HPDE6-E6E7 (cell line): ENCODE measurements around the gene KAZALD1.

ENCODE experiments used
- DNase-seq: peaks from one replicate; pipeline ENCODE4 v3.0.0; 2011; ENCODE audit warnings: missing footprints; ENCODE audit errors: extremely low spot score

Gene KAZALD1

DNA sequence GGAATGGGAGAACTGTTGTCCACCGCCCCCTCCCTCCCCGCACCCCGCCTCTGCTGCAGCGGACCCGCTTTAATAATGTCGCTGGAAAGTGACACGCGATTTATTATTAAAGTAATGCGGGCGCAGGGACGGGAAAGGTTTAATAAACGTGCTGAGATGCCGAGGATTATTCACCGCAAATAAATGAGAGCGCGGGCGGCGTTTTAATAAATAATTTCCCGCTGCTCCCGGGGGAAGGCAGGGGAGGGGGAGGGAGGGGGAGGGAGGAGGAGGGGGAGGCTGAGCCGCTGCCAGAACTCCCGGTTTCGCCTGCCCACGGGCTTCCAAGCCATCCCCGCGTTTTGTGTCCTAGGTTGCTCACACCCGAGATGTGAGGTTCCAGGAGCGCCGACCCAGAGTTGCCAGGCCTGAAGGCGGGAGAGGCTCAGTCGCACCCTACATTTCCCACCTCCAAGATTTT lies 5.1 kb downstream of the KAZALD1 start:
- no peak for DNase-seq

DNA sequence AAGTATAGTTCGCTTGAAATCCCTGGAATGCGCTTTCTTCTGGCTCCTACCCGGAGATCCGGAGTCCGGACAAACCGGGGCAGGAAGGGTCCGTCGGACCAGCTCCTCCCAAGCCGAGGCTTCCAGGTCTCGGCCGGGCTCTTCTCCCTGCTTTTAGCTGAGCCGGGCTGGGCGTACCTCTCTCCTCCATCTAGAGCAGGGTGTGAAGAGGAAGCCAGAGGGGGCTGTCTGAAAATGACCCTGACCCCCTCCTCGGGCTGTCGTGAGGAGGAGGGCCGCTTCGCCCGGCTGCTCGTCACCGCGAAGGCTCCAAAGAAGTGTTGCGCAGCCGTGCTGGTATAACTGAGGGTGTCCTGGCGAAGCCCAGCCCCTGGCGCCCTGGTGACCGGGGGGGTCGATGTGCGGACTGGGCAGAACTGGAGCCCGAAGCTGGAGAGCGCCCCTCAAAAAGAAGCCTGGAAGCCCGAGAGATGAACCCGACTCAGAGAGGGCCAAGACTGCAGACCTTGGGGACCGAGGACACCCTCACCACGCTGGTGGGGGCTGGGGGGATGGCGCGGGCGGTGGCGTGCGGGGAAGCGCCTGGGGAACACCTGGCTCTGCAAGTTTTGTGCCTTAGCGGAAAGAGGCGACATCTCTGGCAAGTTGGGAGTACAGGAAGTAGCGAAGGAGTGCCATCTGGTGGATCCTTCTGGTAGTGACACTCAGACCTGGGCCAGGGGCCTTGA lies 5.7 kb downstream of the KAZALD1 start:
- no peak for DNase-seq

DNA sequence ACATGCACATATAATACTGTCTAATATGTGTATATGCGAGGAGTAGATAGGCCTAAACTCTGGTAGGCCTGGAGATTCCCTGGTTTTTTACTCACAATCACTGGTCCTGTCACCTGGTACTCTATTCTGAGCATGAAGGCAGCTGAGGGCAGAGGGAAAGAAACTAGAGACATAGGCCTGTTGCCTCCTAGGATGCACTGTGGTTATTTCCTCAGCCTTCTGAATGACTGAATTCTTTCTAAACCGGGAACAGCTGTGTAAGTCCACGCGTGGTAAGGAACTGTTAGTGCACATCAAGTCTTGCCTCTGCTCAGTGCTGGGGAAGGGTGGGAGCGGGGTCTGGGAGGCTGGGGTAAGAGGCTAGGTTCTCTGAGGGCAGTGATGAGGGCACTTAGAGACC lies 7.7 kb downstream of the KAZALD1 start:
- DNase-seq: no peak

DNA sequence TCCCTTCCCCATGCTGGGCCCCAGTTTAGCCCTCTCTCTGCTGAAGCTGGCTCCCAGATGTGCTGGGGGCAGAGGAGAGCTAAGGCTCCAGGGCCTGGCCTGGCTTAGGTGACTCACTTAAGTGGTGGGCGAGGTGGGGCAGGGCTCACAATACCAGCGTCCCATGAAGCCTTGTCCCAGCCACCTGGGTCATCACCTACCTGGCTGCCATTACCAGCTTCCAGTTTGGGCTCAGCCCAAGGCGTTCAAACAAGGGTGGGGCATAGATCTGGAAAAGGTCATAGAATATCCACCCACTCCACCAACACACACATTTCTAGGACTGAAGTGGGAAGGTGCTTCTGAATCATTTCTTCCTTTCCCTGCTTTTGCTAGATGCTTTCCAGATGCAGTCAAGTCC lies 8.3 kb downstream of the KAZALD1 start:
- DNase-seq: no peak

DNA sequence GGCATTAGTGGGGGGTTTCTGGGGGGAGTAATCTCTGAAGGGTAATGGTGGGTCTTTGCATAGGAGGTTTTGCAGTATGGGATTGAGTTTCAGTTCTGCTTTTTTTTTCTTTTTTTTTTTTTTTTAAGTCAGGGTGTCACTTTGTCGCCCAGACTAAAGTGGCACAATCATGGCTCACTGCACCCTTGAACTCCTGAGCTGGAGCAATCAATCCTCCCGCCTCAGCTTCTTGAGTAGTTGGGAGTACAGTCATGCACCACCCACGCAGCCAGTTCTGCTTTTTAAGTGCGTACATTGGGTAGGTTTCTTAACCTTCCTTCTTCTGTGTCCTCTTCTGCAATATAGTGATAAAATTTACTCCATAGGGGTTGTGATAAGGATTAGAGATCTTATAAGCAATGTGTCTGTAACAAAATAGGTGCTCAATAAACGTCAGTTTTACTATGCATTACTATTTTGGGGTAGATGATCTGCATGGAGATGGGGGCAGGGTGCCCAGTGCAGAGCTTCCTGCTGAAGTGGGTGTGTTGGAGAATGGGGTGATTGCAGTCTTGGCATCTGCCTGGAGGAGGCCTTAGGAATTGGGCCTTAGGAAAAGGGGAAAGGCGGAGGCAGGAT lies 9.6 kb downstream of the KAZALD1 start:
- no peak for DNase-seq

DNA sequence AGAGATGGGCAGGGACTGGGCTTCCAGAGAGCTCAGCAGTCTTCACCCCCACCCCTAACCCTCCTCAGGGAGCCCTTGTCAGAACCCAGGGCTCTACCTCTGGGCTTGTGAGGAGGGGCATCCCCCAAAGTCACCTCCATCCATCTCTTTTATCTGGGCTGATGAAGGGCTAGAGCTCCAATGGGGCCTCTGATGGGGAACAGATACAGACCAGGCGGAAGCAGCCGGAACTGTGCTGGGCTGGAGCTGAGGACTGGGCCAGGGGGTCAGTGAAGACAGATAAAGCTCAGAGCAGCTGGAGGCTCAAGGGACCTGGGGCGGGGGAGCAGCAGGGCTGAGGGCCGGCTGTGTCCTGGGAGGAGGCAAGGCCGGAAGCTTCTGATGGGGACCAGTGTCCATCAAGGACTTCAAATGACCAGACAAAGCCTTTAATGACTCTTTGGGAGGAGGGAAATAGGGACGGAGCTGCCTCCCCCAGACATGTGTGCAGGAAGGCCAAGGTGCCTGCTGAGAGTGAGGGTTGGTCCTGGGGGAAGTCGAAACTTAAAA lies 10.2 kb downstream of the KAZALD1 start:
- no peak for DNase-seq

DNA sequence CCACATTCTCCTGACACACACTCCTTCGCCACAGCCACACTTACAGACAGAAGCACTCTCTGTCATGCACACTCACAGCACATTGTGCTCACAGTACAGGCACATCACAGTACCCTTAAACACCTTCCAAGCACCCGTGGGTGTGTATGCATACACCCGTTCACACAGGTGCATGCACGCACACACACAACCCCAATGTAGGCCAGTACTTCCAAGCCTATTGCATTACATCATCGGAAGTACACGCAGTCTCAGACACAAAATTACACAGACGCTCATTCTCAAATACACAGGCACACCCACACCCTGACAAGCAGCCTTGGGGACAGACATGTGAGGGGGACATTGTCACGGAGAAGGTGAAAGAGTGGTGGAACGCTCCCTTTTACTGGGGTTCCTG lies 11.1 kb downstream of the KAZALD1 start:
- DNase-seq: no peak

DNA sequence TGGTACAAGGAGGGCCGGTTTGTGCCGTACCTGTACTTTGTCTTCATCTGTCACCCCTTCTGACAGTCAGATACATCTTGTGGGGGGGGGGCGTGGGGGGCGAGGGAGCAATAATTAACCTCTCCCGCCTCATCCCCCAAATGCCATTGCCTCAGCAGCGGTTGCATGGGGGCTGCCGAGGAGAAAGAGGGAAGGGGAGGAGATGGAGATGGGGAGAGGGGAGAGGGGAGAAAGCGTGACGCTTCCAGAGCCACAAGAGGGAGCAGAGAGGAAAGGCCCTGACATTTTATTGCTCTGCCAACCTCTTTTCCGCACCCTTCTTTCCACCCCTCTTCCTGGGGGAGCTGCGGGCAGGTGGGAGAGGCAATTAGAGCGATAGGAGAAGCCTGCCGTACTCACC lies 11.8 kb downstream of the KAZALD1 start:
- no peak for DNase-seq

DNA sequence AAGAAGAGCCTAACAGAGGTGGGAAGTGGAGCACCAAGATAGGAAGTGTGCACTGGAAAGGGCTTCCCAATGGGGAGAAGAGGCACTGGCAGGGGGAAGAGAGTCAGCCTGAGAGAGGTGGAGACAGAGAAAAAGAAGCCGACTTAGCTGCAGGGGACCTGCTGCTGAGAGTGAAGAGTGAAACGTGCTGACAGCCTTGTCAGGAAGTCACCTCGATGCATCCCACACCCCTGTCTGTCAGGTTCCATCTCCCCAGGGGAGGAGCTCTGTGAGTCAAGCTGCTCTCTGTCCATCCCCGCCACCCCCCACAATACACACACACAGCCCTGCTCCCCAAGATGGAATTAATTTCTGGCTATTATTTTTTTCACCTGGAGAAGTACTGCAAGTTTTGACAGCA lies 14.0 kb downstream of the KAZALD1 start:
- DNase-seq: no peak

DNA sequence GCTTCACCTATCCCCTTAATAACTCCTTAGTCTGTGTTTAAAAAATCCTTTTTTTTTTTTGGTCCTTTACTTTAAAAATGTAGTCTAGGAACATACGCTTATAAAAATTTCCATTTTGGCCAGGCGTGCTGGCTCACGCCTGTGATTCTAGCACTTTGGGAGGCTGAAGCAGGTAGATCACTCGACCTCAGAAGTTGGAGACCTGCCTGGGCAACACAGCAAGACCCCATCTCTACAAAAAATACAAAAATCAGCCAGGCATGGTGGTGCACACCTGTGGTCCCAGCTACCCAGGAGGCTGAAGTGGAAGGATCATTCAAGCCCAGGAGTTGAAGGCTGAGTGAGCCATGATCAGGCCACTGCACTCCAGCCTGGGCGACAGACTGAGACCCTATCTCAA lies 14.8 kb downstream of the KAZALD1 start:
- no peak for DNase-seq

DNA sequence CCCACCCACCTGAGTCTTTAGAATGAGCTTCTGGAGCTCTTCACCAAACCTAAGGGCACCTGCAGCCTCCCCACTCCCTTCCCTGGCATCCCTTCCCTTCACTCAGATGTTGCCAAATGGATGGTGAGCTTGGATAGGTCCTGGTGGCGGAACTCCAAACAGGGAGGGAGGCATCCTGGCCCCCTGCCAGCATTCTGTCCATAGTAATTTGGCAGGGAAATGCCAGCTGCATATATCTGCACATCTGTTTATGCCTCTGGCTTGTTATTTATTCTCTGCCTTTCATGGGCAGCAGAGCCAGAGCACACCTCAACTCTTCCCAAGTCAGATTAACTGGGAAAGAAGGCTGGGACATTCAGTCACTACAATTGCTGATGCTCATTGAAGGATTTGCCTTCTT lies 18.1 kb downstream of the KAZALD1 start:
- no peak for DNase-seq

DNA sequence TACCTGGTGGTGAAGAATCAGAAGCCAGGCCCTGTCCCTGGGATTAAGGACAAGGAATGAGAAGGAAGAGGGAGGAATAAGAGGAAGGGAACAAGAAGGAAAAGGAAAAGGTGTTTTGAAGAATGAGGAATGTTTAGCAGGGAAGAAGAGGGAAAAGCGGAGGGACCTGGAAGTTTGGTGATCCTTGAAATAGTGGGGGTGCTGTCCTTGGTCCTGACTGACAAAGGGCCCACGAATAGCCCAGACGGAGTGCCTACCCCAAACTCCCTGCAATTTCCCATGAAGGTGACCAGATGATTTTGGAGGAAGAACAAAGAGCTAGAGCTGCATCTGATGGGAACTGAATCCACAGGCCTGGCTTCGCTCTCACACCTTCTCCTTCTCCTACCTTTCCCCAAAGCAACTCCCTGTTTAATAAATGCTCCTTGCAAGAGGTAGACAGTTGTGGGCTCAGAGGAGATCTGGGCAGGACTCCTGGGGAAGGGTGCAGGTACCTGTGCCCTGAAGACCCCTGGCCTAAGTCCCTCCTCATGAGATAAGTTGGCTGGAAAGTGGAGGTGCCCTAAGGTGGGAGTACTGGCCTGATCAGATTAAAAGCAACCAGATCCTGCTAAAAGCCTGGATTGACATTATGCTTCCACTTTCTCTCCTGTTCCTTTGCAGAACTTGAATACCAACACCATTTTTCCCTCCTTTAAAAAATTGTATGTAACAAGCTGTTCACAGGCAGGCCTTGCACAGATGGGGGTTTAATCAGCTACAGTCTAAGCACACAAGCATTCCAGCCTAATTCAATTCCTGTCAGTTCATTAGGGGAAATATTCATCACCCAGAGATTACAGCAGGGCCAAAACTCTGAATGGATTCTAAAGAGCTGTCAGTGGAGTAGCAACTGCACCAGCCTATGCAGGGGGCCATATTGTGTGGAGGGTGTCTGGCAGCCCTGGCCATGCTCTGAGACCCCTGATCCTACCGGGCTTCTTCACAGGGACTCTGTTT lies 19.4 kb downstream of the KAZALD1 start:
- DNase-seq: no peak

DNA sequence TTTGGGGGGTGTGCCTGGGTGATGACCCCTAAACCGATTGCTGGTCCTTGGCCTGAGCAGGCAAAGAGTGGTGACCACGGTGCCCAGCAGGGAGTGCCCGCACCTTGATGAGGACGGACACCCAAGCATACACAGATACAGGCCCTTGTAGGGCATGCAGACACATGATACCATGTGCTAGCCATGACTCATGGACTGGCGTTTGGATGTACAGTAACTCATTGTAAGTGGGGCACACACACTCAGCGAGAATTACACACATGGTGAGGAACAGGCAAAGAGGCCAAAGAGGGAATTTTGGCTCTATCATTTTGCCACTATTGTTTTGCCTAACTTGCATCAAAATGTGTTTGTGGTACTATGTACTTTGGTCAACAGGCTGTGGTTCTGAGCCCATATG lies 24.1 kb downstream of the KAZALD1 start:
- peak; percentile 54 for DNase-seq

DNA sequence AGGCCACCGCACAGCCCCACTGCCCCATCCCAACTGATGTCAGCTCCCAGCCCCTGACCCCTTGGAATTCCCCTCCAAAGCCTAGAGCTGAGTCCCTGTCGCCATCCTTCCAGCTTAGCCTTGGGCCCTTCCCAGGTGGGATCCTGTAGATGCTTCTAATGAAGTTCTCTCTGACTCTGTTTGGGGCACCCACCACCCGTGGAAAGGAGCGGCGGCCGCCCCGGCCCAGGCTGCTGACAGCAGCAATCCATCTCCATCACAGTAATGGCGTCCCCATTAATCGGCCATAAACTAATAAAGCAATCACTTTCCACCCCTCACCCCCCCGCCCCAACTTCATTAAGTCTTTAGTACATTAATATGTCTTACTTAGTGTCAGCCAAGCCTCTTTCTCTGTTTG lies 25.6 kb downstream of the KAZALD1 start:
- no peak for DNase-seq

DNA sequence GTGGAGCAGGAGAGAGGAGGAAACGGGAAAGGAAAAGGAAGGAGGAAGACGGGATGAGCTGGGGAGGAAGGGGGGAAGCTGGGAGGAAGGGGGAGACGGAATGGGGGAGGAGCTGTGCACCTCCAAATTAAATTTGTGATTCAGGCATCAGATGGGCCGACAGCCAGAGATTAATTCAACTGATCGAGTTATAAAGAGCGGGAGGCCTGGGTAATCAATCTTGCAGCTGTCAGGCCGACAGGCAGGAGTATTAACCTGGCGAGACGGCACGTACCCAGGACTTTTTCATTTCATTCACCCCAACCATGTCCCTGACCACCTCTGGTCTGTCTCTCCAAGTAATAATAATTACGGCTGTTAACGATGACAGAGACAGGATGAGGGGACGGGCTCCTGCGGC lies 26.2 kb downstream of the KAZALD1 start:
- DNase-seq: no peak

DNA sequence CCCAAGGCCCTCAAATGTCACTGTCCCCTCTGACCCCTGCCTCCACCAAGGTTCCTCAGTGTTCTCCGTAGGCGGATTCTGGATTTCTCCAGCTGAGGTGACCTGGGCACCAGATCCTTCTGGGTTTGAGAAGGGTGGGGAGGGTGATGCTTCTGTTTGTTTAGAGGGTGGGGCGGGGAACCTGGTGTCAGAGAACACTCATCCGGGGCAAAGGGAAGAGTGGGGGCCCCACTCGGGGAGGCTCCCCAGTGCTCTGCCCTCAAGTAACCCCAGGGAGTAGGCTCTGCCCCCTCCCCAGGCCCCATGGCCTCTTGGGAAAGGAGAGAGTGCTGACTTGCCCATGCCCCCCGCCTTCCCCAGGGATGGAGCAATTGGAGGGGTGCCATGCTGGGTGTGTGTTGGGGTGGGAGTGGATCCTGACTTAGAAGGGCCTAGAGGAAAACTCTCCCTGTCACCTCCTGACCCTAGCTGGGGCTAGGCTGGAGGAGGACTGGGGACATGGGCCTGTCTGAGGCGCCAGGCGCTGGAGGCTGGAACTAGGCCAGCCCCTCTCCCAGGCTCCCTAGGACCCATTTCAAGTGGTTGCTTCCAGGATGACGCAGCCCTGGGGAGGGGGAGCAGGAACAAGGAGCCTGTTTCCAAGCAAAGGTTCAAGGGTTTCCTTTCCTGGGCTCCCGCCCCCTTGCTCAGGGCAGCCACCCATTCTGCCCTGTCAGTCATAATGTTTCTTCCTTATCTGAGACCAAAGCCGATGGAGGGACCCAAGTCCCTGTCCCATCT lies 27.9 kb downstream of the KAZALD1 start:
- DNase-seq: no peak

DNA sequence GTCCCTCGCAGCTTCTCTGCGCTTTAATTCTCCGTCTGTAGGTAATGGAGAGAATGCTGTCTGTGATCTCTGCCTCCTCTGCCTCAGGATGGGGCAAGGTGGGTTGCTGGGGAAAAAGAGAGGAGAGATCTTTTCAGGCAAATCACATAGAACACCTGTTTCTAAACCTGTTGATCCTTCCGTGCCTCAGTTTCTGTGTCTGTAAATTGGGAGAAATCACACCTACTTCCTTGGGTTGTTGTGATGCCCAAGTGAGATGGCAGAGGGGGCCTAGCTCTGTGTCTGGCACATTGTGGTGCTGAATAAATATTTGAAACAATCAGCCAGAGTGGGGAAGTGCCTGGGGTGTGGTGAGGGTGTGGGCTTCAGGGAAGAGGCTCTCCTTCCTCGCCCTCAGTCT lies 28.8 kb downstream of the KAZALD1 start:
- DNase-seq: no peak

DNA sequence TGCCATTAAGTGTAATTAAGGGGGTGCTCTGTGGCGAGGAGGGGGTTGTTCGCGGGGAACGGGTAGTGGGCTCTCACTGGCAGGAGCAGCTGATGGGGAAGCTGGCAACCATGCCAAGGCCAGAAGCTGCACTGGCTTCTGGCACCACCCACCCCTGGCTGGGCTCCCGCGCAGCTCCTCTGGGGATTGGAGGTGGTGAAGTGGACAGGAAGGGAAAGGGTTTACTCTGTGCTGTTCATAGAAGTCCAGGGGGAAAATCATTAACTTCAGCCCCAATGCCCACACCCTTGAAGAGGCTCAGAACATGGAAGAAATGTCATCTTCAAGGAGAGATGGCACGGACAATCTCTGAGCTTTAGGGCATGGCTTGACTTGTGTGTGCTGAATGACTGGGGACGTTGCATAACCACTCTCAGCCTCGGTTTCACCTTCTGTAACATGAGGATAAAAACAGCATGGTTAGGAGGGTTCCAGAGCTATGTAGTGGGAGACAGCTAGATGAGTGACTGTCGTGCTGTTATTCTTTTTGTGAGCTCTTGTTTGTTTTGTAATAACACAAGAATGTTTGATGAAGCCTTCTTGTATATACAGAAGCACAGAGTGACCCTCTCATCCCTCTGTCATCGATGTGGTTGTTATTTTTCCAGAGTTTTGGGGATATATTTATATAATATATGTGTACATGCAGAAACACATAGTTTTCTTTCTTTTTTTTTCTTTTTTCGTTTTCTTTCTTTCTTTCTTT lies 29.9 kb downstream of the KAZALD1 start:
- DNase-seq: no peak

DNA sequence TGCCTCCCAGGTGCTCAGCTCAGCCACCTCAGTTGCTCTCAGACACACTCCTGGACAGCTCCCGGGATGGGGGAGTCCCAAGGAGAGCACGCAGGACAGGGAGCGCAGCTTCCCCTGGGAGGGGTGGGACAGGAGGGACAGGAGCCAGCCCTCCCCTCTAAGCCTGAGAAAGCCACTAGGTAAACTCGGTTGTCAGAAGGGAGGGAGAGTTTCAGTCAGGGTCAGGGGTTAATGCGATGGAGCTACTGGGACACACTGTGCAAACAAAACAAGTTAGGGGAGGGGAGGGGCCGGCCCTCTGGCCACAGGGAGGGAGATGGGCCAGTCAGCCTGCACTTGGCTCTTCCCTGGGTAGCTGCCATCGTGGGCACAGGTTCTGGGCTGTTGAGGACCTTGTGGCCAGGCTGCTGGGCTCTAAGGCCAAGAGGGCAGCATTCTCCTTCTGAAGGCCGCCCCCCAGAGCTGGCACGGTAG lies 31.1 kb downstream of the KAZALD1 start:
- DNase-seq: no peak

DNA sequence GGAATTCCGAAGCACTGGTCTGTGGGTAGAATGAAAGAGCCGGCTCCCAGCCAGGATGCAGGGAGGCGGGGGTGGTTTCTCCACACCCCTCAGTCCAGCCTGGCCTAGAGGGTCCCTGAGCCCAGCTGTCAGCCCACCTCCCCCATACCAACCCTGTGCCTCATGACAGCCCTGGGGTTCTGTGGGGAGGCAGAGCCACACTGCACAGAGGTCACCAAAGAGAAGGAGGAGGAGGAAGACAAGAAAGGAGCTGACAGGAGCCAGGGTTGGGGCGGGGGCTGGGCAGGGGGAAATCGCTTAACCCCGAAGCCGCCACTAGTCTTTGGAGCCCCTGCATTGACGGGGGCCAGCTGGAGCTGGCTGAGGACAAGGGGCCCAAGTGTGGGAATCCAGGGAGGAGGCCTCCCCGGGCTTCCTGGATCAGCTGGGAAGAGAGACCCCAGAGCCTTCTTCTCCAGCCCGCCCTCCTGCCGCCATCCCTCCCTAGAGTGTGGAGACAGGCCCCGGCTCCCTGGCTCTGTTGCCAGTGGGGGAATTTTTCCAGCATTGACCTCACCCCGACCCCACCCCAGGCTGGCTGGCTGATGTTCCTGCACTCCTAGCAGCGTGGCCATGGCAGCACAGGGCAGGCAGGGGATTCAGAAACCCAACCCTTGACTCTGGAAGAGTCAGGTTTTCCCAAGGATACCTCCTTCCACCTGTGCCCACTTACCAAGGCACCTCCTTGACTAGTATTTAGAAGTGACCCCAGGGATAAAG lies 32.5 kb downstream of the KAZALD1 start:
- no peak for DNase-seq
